Kidney capillary endothelial cell (primary cell): Measurements from ENCODE around the gene IL4R.

Source experiments
- DNase-seq: peaks from one replicate; pipeline ENCODE4 v3.0.0-alpha.2; 2018; ENCODE audit warnings: low spot score

Gene IL4R

DNA sequence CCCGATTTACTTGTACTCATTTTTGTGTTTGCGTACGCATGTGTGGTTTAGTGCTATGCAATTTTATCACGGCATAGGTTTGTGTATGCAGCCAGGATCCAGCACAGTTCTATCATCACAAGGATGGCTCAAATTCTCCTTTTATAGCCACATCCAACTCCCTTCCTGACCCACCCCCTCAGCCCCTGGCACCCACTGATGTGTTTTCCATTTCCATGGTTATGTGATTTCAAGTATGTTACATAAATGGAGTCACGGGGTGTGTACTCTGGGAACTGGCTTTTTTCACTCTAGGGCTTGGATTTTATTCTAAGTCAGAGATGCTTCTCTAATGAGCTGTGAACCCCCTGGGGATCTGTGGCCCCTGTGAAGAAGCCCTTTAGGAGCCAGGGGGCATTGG lies 16.8 kb downstream of the IL4R start:
- no peak for DNase-seq

- peak; percentile 97 for DNase-seq
Observed at GRCh38 chr16:27332105-27332504, 18.3 kb downstream of the IL4R start.

- DNase-seq, result no peak
Observed at GRCh38 chr16:27333104-27333503, 19.3 kb downstream of the IL4R start.

- no peak for DNase-seq
Observed at GRCh38 chr16:27333549-27333948, 19.8 kb downstream of the IL4R start.

DNA sequence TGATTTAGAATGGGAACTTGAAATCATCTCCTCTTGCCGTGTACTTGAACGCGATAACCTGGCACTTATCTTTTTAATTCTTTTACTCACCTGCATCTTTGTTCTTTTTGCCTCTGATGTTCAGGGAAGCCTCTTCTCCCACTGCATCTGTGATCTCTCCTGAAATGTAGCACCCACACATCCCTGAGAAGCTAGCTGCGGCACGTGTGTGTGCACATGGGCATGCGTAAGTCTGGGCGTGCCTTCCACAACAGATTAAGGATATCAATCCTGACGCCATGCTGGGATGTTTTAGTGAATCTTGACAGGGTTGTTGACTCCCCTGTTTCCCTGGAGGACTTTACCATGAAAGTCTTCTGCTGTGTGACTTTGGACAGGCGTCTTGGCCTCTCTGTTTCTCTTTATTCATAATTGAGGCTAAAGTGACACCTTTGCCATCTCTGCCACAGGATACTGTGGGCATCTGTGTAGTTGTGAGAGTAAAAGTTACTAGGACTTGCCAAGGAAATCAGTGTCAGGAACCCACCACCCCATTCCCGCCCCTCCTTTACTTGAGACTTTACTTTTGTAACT lies 20.5 kb downstream of the IL4R start:
- DNase-seq, result no peak

DNA sequence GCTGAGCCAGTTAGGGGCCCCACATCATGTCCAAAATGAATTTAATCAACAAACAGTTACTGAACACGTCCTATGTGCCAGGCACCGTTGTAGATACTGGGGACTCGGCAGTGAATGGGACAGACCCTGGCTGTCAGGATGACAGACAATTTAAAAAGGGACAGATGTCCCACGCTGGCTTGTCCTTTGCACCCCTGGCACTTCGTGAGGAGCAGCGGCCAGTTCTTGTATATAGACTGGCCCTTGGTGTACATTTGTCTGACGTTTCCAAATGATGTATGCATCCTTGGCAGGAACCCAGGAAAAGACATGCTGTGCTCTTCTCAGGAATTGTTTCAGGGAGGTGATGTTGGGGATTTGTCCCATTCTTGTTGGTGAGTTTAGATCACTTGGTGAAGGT lies 21.1 kb downstream of the IL4R start:
- DNase-seq, result no peak

DNA sequence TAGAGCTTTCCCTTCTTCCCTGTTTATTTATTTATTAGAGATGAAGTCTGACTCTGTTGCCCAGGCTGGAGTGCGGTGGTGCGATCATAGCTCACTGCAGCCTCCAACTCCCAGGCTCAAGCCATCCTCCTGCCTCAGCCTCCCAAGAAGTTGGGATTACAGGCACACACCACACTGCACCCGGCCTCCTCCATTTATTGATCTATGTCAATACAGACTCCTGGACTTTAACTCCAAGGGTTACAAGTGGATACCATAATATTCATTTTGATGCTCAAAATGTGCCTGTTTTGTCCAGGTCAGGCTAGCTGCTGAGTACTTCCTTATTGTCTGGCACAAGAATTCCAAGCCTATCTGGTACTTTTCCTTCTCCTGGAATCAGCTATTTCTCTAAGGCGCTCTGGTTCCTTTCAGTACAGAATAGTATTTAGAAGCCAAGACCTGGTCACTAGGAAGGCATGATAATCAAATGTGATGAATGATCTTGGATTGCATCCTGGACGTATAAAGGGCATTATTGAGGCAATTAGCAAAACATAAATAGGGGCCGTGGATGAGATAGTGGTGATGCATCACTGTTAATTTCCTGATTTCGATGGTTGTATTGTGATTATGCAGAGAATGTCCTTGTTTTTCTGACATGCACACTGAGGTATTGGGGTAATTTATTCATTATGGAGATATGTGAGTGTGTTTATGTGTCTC lies 21.7 kb downstream of the IL4R start:
- no peak for DNase-seq

DNA sequence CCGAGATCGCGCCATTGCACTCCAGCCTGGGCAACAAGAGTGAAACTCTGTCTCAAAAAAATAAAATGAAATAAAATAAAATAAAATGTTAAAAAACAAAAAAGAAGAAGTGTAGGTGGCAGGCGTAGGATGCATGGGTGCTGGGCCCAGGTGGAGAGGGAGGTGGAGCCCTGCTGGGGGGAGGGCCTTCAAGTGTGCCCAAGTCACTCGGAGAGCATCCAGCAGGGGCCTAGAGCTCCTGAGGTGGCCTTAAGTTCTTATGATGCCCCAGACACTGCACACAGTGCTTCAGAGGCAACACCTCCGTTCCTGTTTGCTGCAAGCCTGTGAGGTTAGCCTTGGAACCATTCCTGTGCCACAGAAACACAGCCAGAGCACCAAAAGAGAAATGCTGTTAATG lies 23.2 kb downstream of the IL4R start:
- no peak for DNase-seq

DNA sequence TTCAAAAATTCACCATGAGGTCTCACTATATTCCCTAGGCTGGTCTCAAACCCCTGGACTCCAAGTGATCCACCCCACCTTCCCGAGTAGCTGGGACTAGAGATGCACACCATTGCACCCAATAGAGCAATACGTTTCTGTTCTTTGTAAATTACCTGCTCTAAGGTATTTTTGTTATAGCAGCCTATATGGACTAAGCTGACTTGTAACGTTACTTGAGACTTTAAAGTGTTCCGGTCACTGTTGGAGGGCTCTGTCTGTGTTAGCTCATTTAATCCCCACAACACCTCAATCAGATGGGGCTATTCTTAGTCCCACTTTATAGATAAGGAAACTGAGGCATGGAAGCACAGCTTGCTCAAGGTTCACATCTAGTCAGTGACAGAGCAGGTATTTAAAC lies 25.4 kb downstream of the IL4R start:
- DNase-seq, result no peak

DNA sequence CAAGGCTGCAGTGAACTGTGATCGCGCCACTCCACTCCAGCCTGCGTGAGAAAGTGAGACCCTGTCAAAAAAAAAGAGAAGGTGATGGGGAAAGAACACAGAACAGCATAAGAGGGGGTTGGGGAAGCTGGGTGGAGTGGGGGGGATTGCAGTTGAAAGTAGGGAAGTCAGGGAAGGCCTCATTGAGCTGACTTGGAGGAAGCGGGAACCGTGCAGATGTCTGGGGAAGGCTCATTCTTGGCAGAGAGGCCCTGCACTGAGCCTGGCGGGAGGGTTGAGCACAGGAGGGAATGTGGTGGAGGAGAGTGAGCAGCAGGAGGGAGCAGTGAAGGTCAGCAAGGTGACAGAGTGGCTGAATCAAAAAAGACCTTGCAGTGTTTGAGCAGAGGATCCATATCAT lies 26.9 kb downstream of the IL4R start:
- no peak for DNase-seq

GRCh38 chr16:27341549-27341948 lies 27.8 kb downstream of the IL4R start:
- no peak for DNase-seq

DNA sequence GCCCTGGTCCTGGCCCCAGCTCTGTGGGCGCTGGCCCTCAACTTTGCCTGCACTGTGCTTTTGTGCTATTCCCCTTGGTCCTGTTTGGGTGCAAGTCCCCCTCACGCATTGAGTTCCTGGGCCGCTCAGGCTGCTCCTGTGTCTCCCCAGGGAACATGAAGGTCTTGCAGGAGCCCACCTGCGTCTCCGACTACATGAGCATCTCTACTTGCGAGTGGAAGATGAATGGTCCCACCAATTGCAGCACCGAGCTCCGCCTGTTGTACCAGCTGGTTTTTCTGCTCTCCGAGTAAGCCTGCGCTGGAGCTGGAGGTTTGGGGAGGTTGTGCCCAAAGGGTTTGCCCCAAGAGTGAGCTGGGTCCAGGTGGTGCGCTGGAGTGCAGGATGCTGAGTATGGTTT lies 28.2 kb downstream of the IL4R start:
- DNase-seq, result no peak

GRCh38 chr16:27344721-27345120 lies 30.9 kb downstream of the IL4R start:
- no peak for DNase-seq

- DNase-seq, result no peak
Observed at GRCh38 chr16:27345201-27345600, 31.4 kb downstream of the IL4R start.

DNA sequence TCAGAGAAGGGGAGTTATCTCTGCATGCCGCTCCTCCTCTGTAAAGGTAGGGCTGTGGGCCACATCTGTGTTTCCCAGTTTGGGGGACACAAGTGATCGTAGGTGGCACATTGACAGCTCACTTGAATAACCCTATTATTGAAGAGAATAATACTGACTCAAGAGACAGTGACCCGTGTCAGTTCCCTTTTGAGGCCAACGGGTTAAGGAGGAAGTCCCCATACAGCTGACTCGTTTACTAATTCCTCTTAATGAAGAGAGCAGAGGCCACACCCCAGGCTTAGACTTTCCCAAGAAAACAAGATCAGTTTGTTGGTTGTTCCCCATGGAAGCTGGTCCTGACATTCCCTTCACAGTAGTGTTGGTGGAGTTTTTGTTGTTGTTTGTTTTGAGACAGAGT lies 33.0 kb downstream of the IL4R start:
- DNase-seq, result no peak

GRCh38 chr16:27347930-27348685 lies 34.3 kb downstream of the IL4R start:
- DNase-seq, result no peak

DNA sequence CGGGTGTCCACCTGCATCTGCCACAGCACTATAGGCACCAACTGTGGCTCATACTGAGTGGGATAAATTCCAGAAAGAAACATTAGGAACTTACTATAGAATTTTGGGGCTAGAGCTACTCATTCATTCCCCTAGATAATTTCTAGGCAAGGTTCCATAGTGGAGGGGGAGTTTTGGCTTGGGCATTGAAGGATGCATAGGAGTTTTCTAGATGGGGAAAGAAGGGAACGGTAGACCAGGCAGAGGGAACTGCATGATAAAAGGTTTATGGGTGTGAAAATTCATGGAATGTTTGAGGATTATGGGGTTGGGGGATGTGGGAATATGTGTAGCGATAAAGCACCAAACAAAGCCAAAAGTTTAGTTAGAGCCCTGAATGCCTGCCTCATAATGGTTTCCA lies 35.5 kb downstream of the IL4R start:
- DNase-seq, result no peak

DNA sequence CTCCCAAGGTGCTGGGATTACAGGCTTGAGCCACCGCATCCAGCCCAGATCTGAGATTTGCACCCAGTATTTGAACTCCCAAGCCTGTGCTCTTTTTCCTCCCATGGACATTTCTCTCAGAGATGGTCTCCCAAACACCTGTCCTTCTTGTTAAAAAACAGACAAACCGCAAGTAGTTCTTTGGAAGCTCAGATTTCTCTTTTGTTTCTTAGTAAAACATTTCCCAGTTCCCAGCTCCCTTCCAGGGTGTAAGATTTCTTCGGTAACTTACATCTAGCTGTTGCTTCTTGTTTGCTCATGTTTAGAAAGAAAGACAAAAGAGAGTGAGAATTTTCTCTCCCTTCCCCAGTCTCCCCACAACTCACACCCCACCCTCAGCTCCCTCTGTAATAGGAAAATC lies 36.2 kb downstream of the IL4R start:
- DNase-seq, result no peak

DNA sequence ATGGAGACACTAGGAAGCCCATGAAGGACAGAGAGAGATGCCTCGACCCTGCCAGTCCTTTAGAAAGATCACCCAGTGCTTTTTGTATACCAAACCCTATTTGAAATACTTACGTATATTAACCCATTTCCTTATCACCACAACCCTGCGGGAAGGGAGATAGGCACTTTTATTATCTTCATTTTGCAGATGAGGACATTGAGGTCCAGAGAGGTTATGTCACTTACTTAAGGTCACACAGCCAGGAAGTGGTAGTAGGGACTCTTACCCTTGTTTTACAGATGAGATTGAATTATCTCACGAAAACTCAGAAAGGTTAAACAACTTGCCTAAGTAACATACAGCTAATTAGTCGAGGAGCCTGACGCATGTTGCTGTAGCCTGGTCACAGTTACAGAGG lies 38.2 kb downstream of the IL4R start:
- DNase-seq, result no peak

DNA sequence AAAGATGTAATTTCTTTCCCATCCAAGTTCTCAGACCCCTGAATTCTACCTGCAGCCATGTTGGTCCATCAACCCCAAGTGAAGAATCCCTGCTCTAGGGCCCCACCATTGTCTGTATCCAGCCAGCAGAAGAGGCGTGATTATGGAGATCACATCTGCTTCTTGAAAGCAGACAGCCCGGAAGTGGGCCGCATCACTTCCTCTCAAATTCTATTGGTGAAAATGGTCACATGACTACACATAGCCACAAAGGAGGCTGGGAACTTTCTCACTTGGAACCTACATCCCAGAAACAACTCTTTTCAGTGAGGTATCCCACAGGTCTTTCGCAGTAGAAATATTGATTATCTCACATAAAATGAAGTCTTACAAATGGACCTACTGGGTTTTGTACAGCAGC lies 40.1 kb downstream of the IL4R start:
- no peak for DNase-seq

DNA sequence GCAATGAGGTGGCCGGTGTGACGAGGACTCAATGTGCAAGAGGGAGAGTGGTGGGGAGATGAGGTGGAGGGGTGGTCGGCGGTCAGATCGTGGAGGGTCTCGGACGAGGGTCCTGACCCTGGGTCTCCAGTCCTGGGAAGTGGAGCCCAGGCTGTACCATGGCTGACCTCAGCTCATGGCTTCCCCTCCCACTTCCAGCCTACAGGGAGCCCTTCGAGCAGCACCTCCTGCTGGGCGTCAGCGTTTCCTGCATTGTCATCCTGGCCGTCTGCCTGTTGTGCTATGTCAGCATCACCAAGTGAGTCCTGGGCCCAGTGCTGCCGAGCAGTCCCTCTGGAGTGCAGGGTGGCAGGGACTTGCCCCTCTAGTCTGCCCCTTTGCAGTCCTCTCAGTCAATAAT lies 41.8 kb downstream of the IL4R start:
- DNase-seq, result no peak

GRCh38 chr16:27356794-27357193 lies 43.0 kb downstream of the IL4R start:
- no peak for DNase-seq

DNA sequence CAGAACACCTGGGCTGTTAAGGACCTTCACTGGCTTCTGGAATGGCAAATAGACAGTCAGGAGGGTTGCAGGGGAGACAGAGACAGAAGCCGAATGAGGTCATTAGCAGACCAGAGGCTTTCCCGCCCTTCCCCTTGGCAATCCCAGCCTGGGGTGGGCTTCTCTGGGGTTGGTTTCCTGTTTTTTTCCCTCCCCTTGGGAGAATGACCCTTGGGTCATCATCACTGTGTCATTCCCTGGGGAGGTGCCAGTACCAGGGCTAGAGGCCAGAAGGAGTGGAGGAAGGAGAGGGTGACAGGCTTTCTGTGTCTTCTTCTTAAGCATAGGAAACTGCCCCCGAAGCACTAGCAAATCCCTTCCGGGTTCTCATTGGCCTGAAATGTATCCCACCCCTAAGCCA lies 45.3 kb downstream of the IL4R start:
- DNase-seq, result no peak

DNA sequence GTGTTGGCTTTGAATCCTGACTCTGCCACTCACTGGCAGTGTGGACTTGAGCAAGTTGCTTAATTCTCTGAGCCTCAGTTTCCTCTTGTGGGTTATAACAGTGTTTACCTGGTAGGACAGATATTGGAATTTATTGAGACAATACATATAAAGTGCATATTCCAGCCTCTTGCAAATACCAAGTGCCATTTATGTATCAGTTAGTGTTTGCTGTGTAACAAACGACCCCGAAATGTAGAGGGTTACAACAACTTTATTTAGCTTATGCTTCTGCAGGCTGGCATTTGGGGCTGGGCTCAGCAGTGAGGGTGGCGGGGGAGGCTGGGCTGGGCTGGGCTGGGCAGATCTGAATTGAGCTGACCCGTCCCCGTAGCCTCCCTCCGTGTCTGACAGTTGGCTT lies 45.8 kb downstream of the IL4R start:
- DNase-seq, result no peak
